Mesenchymal stem cell (in vitro differentiated cells and primary cell): ENCODE data around the gene CALCOCO2. TPM values are rescaled to one million over a fixed set of nuclear protein-coding genes. Genes with fewer than 3 reads are reported as not detected.

Source experiments
- DNase-seq: peaks from one replicate; pipeline ENCODE4 v3.0.0-alpha.2; 2013
- H2AFZ ChIP-seq: one replicate; pipeline ENCODE4 v1.6.1; 2013; ENCODE audit warnings: low read depth, mild to moderate bottlenecking, control low read depth, inconsistent platforms, low read length, moderate library complexity
- H2AK5ac ChIP-seq: 2 replicates; pipeline ENCODE4 v1.6.1; 2013; ENCODE audit warnings: low read length, moderate library complexity, mild to moderate bottlenecking, inconsistent platforms; ENCODE audit not compliant: severe bottlenecking
- H2BK120ac ChIP-seq: one replicate; pipeline ENCODE4 v1.6.1; 2013; ENCODE audit warnings: low read depth, mild to moderate bottlenecking, inconsistent platforms, low read length, moderate library complexity
- H2BK12ac ChIP-seq, 2 experiments: one replicate each; pipeline ENCODE4 v1.6.1; 2013; ENCODE audit warnings: inconsistent platforms in 2 of 2, low read length in 2 of 2, mild to moderate bottlenecking in 2 of 2, moderate library complexity in 2 of 2, control low read depth in 1 of 2
- H2BK15ac ChIP-seq: one replicate; pipeline ENCODE4 v1.6.1; 2013; ENCODE audit warnings: mild to moderate bottlenecking, low read depth, inconsistent platforms; ENCODE audit not compliant: poor library complexity, severe bottlenecking
- H2BK5ac ChIP-seq: 2 replicates; pipeline ENCODE4 v1.6.1; 2013; ENCODE audit warnings: low read depth, mild to moderate bottlenecking, low read length, control low read depth, inconsistent platforms; ENCODE audit not compliant: poor library complexity, severe bottlenecking
- H3K14ac ChIP-seq, 2 experiments: one replicate each; pipeline ENCODE4 v1.6.1; 2013; ENCODE audit warnings: inconsistent platforms in 2 of 2, low read length in 2 of 2, control low read depth in 1 of 2, mild to moderate bottlenecking in 1 of 2, moderate library complexity in 1 of 2
- H3K18ac ChIP-seq, 2 experiments: one replicate each; pipeline ENCODE4 v1.6.1; 2013; ENCODE audit warnings: inconsistent platforms in 2 of 2, low read length in 2 of 2, control low read depth in 1 of 2, low read depth in 1 of 2, mild to moderate bottlenecking in 1 of 2
- H3K23ac ChIP-seq, 2 experiments: one replicate each; pipeline ENCODE4 v1.6.1; 2013; ENCODE audit warnings: inconsistent platforms in 2 of 2, low read length in 2 of 2, mild to moderate bottlenecking in 2 of 2, moderate library complexity in 2 of 2, control low read depth in 1 of 2
- H3K27ac ChIP-seq: 2 replicates; pipeline ENCODE4 v1.5.1; 2013; ENCODE audit warnings: mild to moderate bottlenecking, moderate library complexity, low read length, control low read depth, inconsistent platforms; ENCODE audit not compliant: poor library complexity, severe bottlenecking
- H3K27me3 ChIP-seq, 2 experiments: 2 replicates each; pipeline versions ENCODE4 v1.6.1 to v1.7.0; 2013; ENCODE audit warnings: low read length in 2 of 2, mild to moderate bottlenecking in 2 of 2, moderate library complexity in 2 of 2, control low read depth in 1 of 2, inconsistent platforms in 1 of 2; ENCODE audit not compliant: control insufficient read depth in 1 of 2, insufficient read depth in 1 of 2
- H3K36me3 ChIP-seq, 2 experiments: 2 replicates each; pipeline versions ENCODE4 v1.6.1 to v1.7.0; 2013; ENCODE audit warnings: low read length in 2 of 2, control low read depth in 1 of 2, inconsistent platforms in 1 of 2, low read depth in 1 of 2, mild to moderate bottlenecking in 1 of 2; ENCODE audit not compliant: insufficient read depth in 2 of 2, control insufficient read depth in 1 of 2
- H3K4ac ChIP-seq, 2 experiments: one replicate each; pipeline ENCODE4 v1.6.1; 2013; ENCODE audit warnings: inconsistent platforms in 2 of 2, low read length in 2 of 2, mild to moderate bottlenecking in 2 of 2, moderate library complexity in 2 of 2, control low read depth in 1 of 2, low read depth in 1 of 2
- H3K4me1 ChIP-seq: 2 replicates; pipeline ENCODE4 v1.6.1; 2013; ENCODE audit warnings: low read depth, low read length, control low read depth; ENCODE audit not compliant: control insufficient read depth, insufficient read depth
- H3K4me2 ChIP-seq: 2 replicates; pipeline ENCODE4 v1.6.1; 2013; ENCODE audit warnings: low read length, mild to moderate bottlenecking, inconsistent platforms; ENCODE audit not compliant: poor library complexity, severe bottlenecking
- H3K4me3 ChIP-seq, 2 experiments: 2 replicates each; pipeline versions ENCODE4 v1.5.1 to v1.7.0; 2013; ENCODE audit warnings: low read length in 2 of 2, mild to moderate bottlenecking in 2 of 2, control low read depth in 1 of 2, low read depth in 1 of 2; ENCODE audit not compliant: insufficient read depth in 1 of 2
- H3K79me1 ChIP-seq: replicated peaks from 2 replicates; pipeline ENCODE4 v1.6.1; 2013; ENCODE audit warnings: mild to moderate bottlenecking, control low read depth, low read length, inconsistent platforms; ENCODE audit not compliant: poor library complexity, severe bottlenecking
- H3K9ac ChIP-seq: 2 replicates; pipeline ENCODE4 v1.7.0; 2013; ENCODE audit warnings: mild to moderate bottlenecking, low read length, moderate library complexity
- H3K9me3 ChIP-seq: 2 replicates; pipeline ENCODE4 v1.7.0; 2013; ENCODE audit warnings: mild to moderate bottlenecking, low read length; ENCODE audit not compliant: control insufficient read depth
- H4K8ac ChIP-seq: one replicate; pipeline ENCODE4 v1.6.1; 2013; ENCODE audit warnings: inconsistent platforms, mild to moderate bottlenecking, low read length, moderate library complexity
- H4K91ac ChIP-seq: one replicate; pipeline ENCODE4 v1.6.1; 2013; ENCODE audit warnings: mild to moderate bottlenecking, low read length, inconsistent platforms
- WGBS: methylation state at CpG from one replicate; pipeline ENCODE4 v1.1.7; 2013; ENCODE audit warnings: mixed read lengths; 5-methylcytosine and 5-hydroxymethylcytosine counted together
- polyA plus RNA-seq, 2 experiments: library from polyadenylated mRNA; stranded (reverse); fragments of 200-250 nt; gene quantifications; one replicate each; pipeline ENCODE4 v1.2.3, GENCODE V29; 2013

Gene CALCOCO2, protein sequence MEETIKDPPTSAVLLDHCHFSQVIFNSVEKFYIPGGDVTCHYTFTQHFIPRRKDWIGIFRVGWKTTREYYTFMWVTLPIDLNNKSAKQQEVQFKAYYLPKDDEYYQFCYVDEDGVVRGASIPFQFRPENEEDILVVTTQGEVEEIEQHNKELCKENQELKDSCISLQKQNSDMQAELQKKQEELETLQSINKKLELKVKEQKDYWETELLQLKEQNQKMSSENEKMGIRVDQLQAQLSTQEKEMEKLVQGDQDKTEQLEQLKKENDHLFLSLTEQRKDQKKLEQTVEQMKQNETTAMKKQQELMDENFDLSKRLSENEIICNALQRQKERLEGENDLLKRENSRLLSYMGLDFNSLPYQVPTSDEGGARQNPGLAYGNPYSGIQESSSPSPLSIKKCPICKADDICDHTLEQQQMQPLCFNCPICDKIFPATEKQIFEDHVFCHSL
- 89.1 TPM for polyA plus RNA-seq (2013, experiment 1 of 2)
- polyA plus RNA-seq (2013, experiment 2 of 2) = 88.4 TPM

DNA sequence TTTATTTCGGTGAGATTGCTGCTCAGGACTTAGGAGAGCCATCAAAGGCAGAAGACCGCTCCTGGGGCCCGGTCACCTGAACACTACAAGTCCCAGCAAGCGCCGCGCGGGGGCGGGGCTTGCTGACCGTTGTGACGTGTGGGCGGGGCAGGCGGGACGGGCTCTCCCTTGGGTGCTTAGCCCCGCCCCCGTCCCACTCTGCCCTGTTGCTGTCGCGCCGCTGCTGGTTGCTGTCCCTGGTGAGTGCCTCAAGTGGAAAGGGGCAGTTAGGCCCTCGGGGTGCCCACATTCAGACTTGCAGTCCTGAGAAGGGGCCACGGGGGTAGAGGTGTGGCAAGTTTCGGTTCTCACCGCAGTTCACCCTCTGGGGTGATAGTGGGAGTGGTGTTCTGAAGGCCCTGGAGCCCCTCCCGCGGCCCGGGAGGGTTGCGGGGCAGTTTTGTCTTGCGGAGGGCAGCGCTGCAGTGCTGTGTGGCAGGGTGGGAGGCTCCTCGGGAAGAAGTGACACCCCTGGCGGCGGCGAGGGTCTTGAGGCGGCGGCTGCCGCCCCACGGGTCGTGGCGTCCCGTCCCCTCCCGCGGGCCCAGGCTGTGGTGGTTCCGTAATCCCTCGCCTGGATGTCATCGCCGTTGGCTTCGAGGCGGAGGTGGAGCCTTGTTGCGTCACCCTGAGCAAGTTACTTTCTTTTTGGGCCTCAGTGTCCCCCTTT, at the start of gene CALCOCO2:
TSS of gene CALCOCO2 (plus strand) at position 196 of the 709 bp plus-strand sequence. CDS start 10,673 bp downstream, outside the sequence.
- H2AFZ ChIP-seq = peak within 1 kb of the TSS; percentile 96
- peak within 1 kb of the TSS; percentile 91 for H4K91ac ChIP-seq
- H3K4me2 ChIP-seq = peak within 1 kb of the TSS; percentile 96
- H3K23ac ChIP-seq = peak within 1 kb of the TSS in 1 of 2 experiments; percentile 96
- H3K4me3 ChIP-seq = peak within 1 kb of the TSS; percentile 99 to 100
- H3K4ac ChIP-seq = peak within 1 kb of the TSS; percentile 82 to 89
- WGBS = under 1% methylated on average over 48 of the region's 48 CpGs
- peak within 1 kb of the TSS; percentile 24 for H3K27ac ChIP-seq
- H3K79me1 ChIP-seq = peaks cover 20% of the 10 kb centered on the region
- no peaks in the 10 kb centered on the region for H3K9me3 ChIP-seq
- H2BK5ac ChIP-seq = peak within 1 kb of the TSS; percentile 52
- H3K27me3 ChIP-seq = no peaks in the 10 kb centered on the region
- H3K18ac ChIP-seq = peak within 1 kb of the TSS; percentile 88 to 99
- no peak within 1 kb of the TSS for H2AK5ac ChIP-seq
- peak; percentile 94 for DNase-seq
- peak within 1 kb of the TSS; percentile 89 for H2BK15ac ChIP-seq
- peaks cover 4% of the 10 kb centered on the region for H3K4me1 ChIP-seq
- H3K36me3 ChIP-seq = peaks cover 0 to 2% of the 10 kb centered on the region in 2 experiments
- H2BK120ac ChIP-seq = peak within 1 kb of the TSS; percentile 91
- peak within 1 kb of the TSS; percentile 96 for H4K8ac ChIP-seq
- H3K9ac ChIP-seq = peak within 1 kb of the TSS; percentile 98
- peak within 1 kb of the TSS in 1 of 2 experiments; percentile 77 for H2BK12ac ChIP-seq
- H3K14ac ChIP-seq = peak within 1 kb of the TSS in 1 of 2 experiments; percentile 92

DNA sequence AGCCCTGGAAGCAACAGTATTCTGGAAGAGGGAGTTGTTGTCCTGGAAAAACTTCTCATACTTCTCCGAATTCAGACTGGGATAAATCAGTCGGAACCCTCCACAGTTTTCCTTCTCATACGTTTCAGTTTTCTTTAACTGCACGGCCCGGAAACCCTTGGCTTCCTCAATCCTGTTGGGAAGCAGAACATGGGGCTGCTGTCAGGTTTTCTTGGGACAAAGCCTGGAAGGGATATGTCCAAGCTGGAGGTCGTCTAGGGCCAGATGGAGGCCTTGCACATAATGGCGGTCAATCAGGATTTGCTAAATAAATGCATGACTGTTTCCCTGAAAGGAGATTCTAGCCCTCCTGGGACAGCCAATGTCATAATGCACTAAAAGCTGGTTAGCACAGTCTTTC, 43.0 kb upstream of the CALCOCO2 start:
- H2AK5ac ChIP-seq = no peak overlapping the region
- H3K14ac ChIP-seq = no peak overlapping the region
- peaks cover 14% of the 10 kb centered on the region for H3K4me1 ChIP-seq
- no peak overlapping the region for H2BK15ac ChIP-seq
- peak overlapping the region; percentile 53 for H4K91ac ChIP-seq
- no peaks in the 10 kb centered on the region for H3K79me1 ChIP-seq
- H3K27me3 ChIP-seq = peaks cover 49 to 63% of the 10 kb centered on the region in 2 experiments
- no peak overlapping the region for H2AFZ ChIP-seq
- H3K23ac ChIP-seq = no peak overlapping the region
- WGBS = 95% methylated on average over 7 of the region's 7 CpGs
- H3K9me3 ChIP-seq = no peaks in the 10 kb centered on the region
- no peak overlapping the region for H3K4me2 ChIP-seq
- no peak overlapping the region for H2BK5ac ChIP-seq
- DNase-seq = no peak
- no peaks in the 10 kb centered on the region for H3K36me3 ChIP-seq
- no peak overlapping the region for H4K8ac ChIP-seq
- H3K9ac ChIP-seq = no peak overlapping the region
- no peak overlapping the region for H3K4me3 ChIP-seq
- no peak overlapping the region for H2BK120ac ChIP-seq
- H3K4ac ChIP-seq = no peak overlapping the region
- no peak overlapping the region for H3K18ac ChIP-seq
- no peak overlapping the region for H3K27ac ChIP-seq
- no peak overlapping the region for H2BK12ac ChIP-seq

DNA sequence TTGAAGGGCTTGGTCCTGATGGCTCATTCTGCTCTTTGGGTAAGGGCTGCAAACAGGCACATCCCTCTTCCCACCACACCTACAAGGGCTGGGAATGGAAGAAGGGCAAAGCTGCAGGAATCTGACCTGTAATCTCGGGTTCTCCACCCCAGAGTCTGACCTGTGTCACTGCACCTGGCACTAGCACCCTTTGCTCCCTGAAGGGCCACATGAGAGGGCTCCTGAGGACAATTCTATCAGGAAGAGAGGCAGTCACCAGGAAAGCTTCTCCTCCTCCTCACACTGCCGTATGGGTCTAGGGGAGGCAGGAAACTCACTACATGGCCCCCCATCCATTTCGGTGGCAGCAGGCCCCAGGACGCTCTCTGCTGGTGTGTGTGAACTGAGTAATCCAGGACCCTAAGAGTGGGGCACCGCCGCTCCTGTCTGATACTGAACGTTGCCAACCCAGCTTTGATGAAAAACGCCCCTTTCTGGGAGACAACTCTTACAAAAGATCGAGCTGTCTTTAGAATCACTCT, 40.2 kb upstream of the CALCOCO2 start:
- Histone ChIP-seq H3K14ac (peak overlapping the region in 1 of 2 experiments; percentile 49), H3K4me2 (no peak overlapping the region), H3K4ac (peak overlapping the region in 1 of 2 experiments; percentile 35), H2AFZ (no peak overlapping the region), H3K4me3 (no peak overlapping the region), H3K23ac (no peak overlapping the region), H4K8ac (peak overlapping the region; percentile 94), H2BK120ac (no peak overlapping the region), H2BK5ac (no peak overlapping the region), H3K36me3 (no peaks in the 10 kb centered on the region), H3K27me3 (peaks cover 35 to 51% of the 10 kb centered on the region in 2 experiments), H3K79me1 (no peaks in the 10 kb centered on the region), H2AK5ac (no peak overlapping the region), H2BK12ac (peak overlapping the region in 1 of 2 experiments; percentile 12), H3K9me3 (no peaks in the 10 kb centered on the region), H3K4me1 (peaks cover 23% of the 10 kb centered on the region), H3K18ac (peak overlapping the region in 1 of 2 experiments; percentile 55), H2BK15ac (peak overlapping the region; percentile 33), H3K27ac (no peak overlapping the region), H3K9ac (no peak overlapping the region), H4K91ac (peak overlapping the region; percentile 18)
- WGBS = 43% methylated on average over 9 of the region's 9 CpGs
- DNase-seq = no peak
